Hippocampal formation (tissue), 2 donors: ENCODE results near the gene AGPAT3.

Experiments
- DNase-seq, 2 donors: peaks; one replicate each; lab custom pipeline; 2025; lab: John Stamatoyannopoulos, UW

Gene AGPAT3

DNA sequence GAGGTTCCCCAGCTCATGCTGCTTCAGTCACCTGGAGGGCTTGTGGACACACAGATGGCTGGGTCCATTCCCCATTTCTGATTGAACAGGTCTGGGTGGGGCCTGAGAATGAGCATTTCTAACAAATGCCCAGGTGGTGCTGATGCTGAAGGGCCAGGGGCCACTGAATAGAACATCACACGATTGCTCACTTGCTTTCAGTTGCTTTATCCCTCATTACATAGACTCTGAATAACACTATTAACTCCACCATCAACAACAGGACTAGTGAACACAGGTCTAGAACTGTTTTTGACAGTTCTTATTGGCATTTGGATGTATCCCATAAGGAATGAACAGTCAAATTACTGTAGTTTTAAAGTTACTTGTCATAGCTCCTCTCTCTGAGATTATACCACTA, 159.2 kb downstream of the AGPAT3 start:
- DNase-seq, result no peak

DNA sequence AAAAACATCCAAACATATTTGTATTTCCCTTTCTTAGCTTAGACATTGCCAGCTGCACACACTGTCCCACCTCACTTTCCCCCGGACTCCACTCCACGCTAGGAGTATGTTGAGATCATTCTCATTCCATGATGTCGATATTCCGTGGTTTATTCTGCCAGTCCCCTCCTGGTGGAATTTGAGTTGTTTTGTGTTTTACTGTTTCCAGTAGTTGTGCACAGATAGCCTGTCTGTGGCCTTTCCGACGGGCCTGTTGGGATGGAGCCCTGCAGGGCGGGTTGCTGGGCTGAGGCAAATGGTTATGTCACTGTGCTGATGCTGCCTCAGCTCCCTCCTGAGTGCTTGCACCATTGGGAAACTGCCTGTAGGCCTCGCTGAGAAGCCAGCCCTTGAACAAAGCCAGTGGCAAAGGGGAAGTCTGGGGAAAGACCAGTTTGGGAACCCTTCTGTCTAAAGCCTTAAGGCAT, 159.9 kb downstream of the AGPAT3 start:
- DNase-seq, result peak; percentile 43 to 52

DNA sequence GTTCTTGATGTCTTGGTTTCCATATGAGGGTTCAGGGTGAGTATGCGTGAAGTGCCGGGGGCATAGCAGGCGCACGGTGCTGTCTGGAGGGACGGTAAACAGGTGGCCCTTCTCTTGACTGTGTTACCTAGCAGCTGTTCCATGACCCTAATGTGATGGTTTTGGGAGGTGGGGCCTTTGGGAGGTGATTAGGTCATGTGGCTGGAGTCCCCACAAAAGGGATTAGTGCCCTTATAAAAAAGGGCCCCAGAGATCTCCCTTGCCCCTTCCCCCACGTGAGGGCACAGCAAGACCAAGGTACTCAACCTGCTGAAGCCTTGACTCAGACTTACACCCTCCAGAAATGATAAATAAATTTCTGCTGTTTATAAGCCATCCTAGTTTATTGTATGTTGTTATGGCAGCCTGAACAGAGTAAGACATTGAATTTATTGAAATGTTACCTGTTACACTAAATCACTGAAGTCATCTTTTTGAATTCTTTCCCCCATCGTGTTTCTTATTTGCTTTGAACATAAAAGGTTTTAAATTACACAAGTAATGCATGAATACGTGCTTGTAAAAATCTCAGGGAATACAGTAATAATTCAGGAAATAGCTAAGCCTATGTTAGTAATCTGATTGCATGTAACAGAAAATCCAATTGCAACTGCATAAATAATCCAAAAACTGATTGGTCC, 162.7 kb downstream of the AGPAT3 start:
- no peak for DNase-seq

DNA sequence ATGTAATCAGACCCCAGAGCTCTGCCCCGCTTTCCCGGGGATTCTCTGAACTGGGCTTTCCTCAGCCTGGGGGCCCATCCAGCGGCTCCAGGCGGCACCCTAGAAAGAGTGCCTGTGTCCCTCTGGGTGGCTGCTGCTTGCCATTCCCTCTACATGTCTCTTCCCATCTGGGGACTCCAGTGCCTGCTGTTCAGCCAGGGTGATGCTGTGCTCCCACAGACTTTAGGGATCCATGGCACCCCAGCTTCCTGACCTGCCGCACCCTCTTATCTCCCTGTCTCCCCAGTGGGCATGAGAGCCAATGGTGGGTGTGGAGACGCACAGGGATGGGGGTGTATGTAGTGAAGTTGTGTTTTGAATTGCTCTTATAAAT, 163.2 kb downstream of the AGPAT3 start:
- no peak for DNase-seq

- no peak for DNase-seq
These were observed 164.6 kb downstream of the AGPAT3 start for GRCh38 chr21:44029460-44030087.

DNA sequence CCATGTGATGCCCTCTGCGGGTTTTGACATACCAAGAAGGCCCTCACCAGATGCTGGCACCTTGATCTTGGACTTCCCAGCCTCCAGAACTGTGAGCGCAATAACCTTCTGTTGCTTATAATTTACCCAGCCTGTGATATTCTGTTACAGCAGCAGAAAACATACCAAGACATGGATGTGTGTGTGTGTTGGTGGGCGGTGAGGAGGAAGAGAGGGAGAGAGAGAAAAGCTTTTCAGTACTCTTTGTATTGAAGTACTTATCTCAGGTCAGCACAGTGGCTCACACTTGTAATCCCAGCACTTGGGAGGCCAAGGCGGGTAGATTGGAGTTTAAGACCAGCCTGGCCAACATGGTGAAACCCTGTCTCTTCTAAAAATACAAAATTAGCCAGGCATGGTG, 170.2 kb downstream of the AGPAT3 start:
- no peak for DNase-seq
